ENCODE data around the gene CYP24A1. TPM values are rescaled to one million over a fixed set of nuclear protein-coding genes. Genes with fewer than 3 reads are reported as not detected.
A peak's percentile ranks its signal among the peaks of the same experiment; 100 is the strongest.

The CYP24A1 gene
- total RNA-seq, 1 donor from 2014 or later: 0.04 TPM

DNA sequence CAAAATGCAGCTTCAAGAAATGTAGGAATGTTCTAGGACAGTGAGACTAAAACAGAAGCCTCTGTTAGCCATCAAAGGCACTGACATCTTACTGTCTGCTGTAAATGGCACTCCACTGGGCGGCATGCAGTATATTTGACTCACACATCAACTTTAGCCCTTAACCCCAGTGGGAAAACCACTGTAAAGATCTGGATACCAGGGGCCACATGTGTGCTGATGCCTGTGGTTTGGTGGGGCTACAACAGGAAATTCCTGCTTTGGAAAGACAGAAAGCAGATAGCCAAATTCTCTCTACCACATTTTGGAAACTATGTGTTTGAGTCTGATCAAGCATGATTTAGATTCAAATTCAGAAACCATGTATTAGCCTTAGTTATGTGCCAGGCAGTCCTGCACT, 38.4 kb upstream of the CYP24A1 start:
- Histone ChIP-seq H3K36me3 (ENCODE audit: control insufficient read depth, insufficient read depth, low read length) (no peaks in the 10 kb centered on the region), H3K4me3 (ENCODE audit: low read depth, low read length) (no peak overlapping the region), H3K27me3 (ENCODE audit: control insufficient read depth, insufficient read depth, low read length) (no peaks in the 10 kb centered on the region)
- DNase-seq (ENCODE audit: low read depth): no peak
- TF ChIP-seq, protein P1, sequence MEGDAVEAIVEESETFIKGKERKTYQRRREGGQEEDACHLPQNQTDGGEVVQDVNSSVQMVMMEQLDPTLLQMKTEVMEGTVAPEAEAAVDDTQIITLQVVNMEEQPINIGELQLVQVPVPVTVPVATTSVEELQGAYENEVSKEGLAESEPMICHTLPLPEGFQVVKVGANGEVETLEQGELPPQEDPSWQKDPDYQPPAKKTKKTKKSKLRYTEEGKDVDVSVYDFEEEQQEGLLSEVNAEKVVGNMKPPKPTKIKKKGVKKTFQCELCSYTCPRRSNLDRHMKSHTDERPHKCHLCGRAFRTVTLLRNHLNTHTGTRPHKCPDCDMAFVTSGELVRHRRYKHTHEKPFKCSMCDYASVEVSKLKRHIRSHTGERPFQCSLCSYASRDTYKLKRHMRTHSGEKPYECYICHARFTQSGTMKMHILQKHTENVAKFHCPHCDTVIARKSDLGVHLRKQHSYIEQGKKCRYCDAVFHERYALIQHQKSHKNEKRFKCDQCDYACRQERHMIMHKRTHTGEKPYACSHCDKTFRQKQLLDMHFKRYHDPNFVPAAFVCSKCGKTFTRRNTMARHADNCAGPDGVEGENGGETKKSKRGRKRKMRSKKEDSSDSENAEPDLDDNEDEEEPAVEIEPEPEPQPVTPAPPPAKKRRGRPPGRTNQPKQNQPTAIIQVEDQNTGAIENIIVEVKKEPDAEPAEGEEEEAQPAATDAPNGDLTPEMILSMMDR (IDR thresholded peaks at IDR 0.05; ENCODE audit: insufficient read depth, low read length, poor library complexity, severe bottlenecking): no peak

GRCh38 chr20:54209216-54209813, 35.5 kb upstream of the CYP24A1 start:
- TF ChIP-seq, protein P1 (IDR thresholded peaks at IDR 0.05; ENCODE audit: insufficient read depth, low read length, poor library complexity, severe bottlenecking): peak; percentile 3
- H3K27me3 ChIP-seq (ENCODE audit: control insufficient read depth, insufficient read depth, low read length): no peaks in the 10 kb centered on the region
- peak overlapping the region; percentile 94 for H3K4me3 ChIP-seq (ENCODE audit: low read depth, low read length)
- no peak for DNase-seq (ENCODE audit: low read depth)
- no peaks in the 10 kb centered on the region for H3K36me3 ChIP-seq (ENCODE audit: control insufficient read depth, insufficient read depth, low read length)

DNA sequence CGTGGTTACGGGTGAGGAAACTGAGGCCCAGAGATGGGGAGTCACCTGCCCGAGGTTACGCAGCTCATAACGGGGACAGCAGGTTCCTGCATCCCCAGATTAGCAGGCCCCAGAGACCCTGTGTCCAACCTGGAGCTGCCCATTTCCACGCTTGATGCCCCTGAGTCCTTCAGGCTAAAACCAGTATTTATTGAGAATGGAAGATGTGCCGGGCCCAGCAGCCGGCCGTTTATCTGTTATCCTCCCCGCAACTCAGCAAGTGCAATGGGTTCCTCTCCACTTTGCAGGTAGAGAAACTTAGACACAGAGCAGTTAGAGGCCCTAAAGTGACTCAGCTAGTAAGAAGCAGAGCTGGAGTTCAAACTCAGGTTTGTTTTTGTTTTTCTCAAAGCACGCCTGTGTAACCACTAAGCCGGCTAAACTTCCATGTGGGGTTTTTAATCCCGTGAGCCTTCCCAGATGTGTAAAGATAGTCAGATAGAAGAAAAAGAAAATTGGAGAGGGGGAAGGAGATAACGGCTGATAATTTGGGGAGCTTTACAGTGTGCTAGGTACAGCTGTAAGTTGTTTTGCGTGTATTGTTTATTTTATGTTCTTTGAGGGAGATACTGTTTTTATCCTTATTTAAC, 34.9 kb upstream of the CYP24A1 start:
- Histone ChIP-seq H3K27me3 (ENCODE audit: control insufficient read depth, insufficient read depth, low read length) (no peaks in the 10 kb centered on the region), H3K4me3 (ENCODE audit: low read depth, low read length) (peak overlapping the region; percentile 94), H3K36me3 (ENCODE audit: control insufficient read depth, insufficient read depth, low read length) (no peaks in the 10 kb centered on the region)
- no peak for DNase-seq (ENCODE audit: low read depth)
- TF ChIP-seq, protein P1 (IDR thresholded peaks at IDR 0.05; ENCODE audit: insufficient read depth, low read length, poor library complexity, severe bottlenecking): no peak

DNA sequence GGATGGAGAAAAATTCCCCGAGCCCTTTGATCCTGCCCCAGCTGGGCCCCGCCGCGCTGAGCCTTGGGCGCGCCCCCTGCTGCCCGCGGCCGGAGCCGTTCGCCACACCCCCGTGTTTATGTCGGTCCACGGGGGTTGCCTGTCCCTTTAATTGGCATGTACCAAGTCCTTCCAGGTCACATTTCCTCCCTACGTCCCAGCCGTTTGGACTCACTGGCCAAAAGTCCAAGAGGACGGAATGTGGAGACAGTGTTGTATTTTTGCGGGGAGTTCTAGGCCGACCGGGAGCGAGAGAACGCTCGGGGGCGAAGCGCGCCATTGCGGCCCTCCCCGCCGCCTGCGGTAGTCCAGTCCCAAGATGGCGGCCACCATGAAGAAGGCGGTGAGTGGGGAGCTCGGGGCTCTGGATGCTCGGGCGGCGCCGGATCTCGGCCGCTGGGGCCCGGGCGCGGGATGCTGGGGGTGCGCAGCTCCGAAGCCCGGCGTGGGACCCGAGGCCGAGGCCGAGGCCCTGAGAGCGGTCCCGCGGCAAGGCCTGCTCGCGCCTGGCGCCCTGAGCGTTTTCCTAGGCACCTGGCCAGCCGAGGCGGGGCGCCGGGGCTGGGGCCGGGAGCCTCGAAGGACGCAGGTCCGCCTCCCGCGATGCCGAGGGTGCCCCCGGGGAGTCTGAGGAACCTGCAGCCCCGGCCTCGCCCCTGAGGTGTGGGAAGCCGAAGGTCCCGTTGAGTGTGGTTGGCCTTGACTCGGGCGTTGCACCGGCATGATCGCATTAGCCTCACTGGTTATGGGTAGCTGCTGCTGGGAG, 34.2 kb upstream of the CYP24A1 start, which contains the start of gene PFDN4:
Gene PFDN4 (plus strand): TSS at position 345 of the 805 bp plus-strand sequence. CDS start 14 bp downstream, at position 359.
- DNase-seq (ENCODE audit: low read depth): no peak
- Histone ChIP-seq H3K27me3 (ENCODE audit: control insufficient read depth, insufficient read depth, low read length) (no peaks in the 10 kb centered on the region), H3K36me3 (ENCODE audit: control insufficient read depth, insufficient read depth, low read length) (no peaks in the 10 kb centered on the region), H3K4me3 (ENCODE audit: low read depth, low read length) (peak within 1 kb of the TSS; percentile 94)
- TF ChIP-seq, protein P1 (IDR thresholded peaks at IDR 0.05; ENCODE audit: insufficient read depth, low read length, poor library complexity, severe bottlenecking): peak; percentile 65

GRCh38 chr20:54207053-54207742, 33.4 kb upstream of the CYP24A1 start:
- Histone ChIP-seq H3K4me3 (ENCODE audit: low read depth, low read length) (no peak overlapping the region), H3K27me3 (ENCODE audit: control insufficient read depth, insufficient read depth, low read length) (no peaks in the 10 kb centered on the region), H3K36me3 (ENCODE audit: control insufficient read depth, insufficient read depth, low read length) (no peaks in the 10 kb centered on the region)
- DNase-seq (ENCODE audit: low read depth): no peak
- TF ChIP-seq, protein P1 (IDR thresholded peaks at IDR 0.05; ENCODE audit: insufficient read depth, low read length, poor library complexity, severe bottlenecking): no peak

Measured in kidney epithelial cell (primary cell).